ENCODE measurements around the gene GLIS1. TPM values are rescaled to one million over a fixed set of nuclear protein-coding genes. Genes with fewer than 3 reads are reported as not detected.

The GLIS1 gene
- total and polyA plus RNA-seq, 2 donors (not counting 3 experiments of a cell fraction or from before 2014, with no cell fraction given), result not detected

DNA sequence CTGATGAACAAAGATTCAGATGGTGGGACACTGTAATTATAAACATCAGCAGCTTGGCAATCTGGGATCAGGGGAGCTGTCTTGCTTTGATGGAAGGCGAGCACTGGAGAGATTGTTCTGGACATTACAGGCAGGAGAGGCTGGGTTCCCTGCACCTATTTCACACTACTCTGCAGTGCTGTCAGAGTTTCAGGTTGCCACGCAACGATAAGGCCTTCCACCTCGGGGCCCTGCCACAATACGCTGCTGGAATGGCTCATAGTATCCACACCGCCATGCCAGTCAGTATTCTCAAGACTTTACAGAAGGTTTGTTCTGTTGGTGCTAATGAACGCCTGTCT is 96.8 kb downstream of the GLIS1 start:
- no peak for DNase-seq (ENCODE audit: low read depth, low spot score)
- CTCF ChIA-PET, result interaction anchor here (1.3 kb wide), 1 partner anchor 29 kb away, joined by 3 read pairs; no protein-coding TSS in a partner anchor
- Histone ChIP-seq H3K4me1 (ENCODE audit: control insufficient read depth, extremely low read depth, insufficient read depth, low read length) (no peaks in the 10 kb centered on the region), H2AFZ (ENCODE audit: low read depth, low read length) (no peak overlapping the region), H3K4me3 (replicated peaks in 1 of 3; ENCODE audit: insufficient read depth in 1 of 3, low read depth in 1 of 3, low read length in 3 of 3) (no peak overlapping the region), H4K20me1 (replicated peaks; ENCODE audit: control insufficient read depth, extremely low read depth, insufficient read depth, low read length) (no peaks in the 10 kb centered on the region), H3K9me1 (replicated peaks; ENCODE audit: control insufficient read depth, extremely low read depth, insufficient read depth, low read length) (no peaks in the 10 kb centered on the region), H3K9ac (replicated peaks; ENCODE audit: extremely low read depth, insufficient read depth, low read length) (no peak overlapping the region), H3K27ac (ENCODE audit: insufficient read depth, low read depth, low read length) (no peak overlapping the region), H3K79me2 (ENCODE audit: control insufficient read depth, insufficient read depth, low read length) (no peaks in the 10 kb centered on the region), H3K36me3 (ENCODE audit: control insufficient read depth in 2 of 2, extremely low read depth in 1 of 2, insufficient read depth in 2 of 2, low read length in 2 of 2) (no peaks in the 10 kb centered on the region), H3K9me3 (replicated peaks; ENCODE audit: control insufficient read depth, insufficient read depth, low read length) (no peaks in the 10 kb centered on the region), H3K27me3 (ENCODE audit: control insufficient read depth in 2 of 2, insufficient read depth in 2 of 2, low read length in 2 of 2) (no peaks in the 10 kb centered on the region), H3K4me2 (ENCODE audit: insufficient read depth, low read length) (no peak overlapping the region)
- no TSS peak for BruUV-seq (replicated peaks)
- POLR2A ChIA-PET, result no interaction called here
- FAIRE-seq, result no peak
- intact Hi-C loops (cut with micrococcal nuclease), result no loop called here
- TF ChIP-seq MYC (IDR thresholded peaks at IDR 0.05; ENCODE audit: low read depth, low read length), result no peak
- no peak for TF ChIP-seq POLR2AphosphoS5 (IDR thresholded peaks at IDR 0.05; ENCODE audit: insufficient read depth, low read depth, low read length)
- no peak for TF ChIP-seq JUN (IDR thresholded peaks at IDR 0.05; ENCODE audit: borderline replicate concordance, insufficient read depth, insufficient read length, low read depth)
- no peak for TF ChIP-seq EZH2 (IDR thresholded peaks at IDR 0.05; ENCODE audit: borderline replicate concordance, low read depth, low read length, severe bottlenecking)
- no peak for TF ChIP-seq FOS (IDR thresholded peaks at IDR 0.05; ENCODE audit: borderline replicate concordance, insufficient read depth, low read length)
- TF ChIP-seq, protein P1, sequence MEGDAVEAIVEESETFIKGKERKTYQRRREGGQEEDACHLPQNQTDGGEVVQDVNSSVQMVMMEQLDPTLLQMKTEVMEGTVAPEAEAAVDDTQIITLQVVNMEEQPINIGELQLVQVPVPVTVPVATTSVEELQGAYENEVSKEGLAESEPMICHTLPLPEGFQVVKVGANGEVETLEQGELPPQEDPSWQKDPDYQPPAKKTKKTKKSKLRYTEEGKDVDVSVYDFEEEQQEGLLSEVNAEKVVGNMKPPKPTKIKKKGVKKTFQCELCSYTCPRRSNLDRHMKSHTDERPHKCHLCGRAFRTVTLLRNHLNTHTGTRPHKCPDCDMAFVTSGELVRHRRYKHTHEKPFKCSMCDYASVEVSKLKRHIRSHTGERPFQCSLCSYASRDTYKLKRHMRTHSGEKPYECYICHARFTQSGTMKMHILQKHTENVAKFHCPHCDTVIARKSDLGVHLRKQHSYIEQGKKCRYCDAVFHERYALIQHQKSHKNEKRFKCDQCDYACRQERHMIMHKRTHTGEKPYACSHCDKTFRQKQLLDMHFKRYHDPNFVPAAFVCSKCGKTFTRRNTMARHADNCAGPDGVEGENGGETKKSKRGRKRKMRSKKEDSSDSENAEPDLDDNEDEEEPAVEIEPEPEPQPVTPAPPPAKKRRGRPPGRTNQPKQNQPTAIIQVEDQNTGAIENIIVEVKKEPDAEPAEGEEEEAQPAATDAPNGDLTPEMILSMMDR (IDR thresholded peaks at IDR 0.05; ENCODE audit: extremely low read depth in 1 of 2, insufficient read depth in 1 of 2, low read depth in 1 of 2, low read length in 2 of 2), result no peak
- TF ChIP-seq POLR2A (IDR thresholded peaks at IDR 0.05; ENCODE audit: low read depth, low read length), result no peak
- TF ChIP-seq GATA2 (IDR thresholded peaks at IDR 0.05; ENCODE audit: insufficient read depth, insufficient read length, low read depth, low read length), result no peak
- TF ChIP-seq, protein P2, sequence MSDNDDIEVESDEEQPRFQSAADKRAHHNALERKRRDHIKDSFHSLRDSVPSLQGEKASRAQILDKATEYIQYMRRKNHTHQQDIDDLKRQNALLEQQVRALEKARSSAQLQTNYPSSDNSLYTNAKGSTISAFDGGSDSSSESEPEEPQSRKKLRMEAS (IDR thresholded peaks at IDR 0.05; ENCODE audit: insufficient read depth, insufficient read length), result no peak
- dilution Hi-C loops (cut with MboI; ENCODE audit: extremely low pct_ligation_motif_present, low sequenced_read_pairs), result no loop called here
